ENCODE measurements around the gene DNMT1.
"Not testable (repeated sequence)": the region's sequence is repeated elsewhere in the genome, so short reads cannot be mapped to it uniquely, and the experiment has no call there.

Gene DNMT1

DNA sequence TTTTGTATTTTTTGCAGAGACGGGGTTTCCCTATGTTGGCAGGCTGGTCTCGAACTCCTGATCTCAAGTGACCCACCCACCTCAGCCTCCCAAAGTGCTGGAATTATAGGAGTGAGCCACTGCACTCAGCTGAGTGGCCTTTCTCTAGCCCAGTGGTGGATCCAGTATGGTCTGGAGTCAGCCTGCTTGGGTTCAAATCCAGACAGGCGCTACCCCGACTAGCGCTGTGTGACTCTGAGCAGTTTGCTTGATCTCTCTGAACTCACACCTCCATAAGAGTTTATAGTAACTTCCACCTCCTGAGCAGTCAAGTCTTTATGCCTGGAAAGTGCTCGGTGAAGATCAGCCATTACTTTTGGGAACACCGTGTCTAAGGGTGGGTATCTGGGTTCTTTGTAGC, 25.9 kb upstream of the DNMT1 start:
- no peak for DNase-seq

DNA sequence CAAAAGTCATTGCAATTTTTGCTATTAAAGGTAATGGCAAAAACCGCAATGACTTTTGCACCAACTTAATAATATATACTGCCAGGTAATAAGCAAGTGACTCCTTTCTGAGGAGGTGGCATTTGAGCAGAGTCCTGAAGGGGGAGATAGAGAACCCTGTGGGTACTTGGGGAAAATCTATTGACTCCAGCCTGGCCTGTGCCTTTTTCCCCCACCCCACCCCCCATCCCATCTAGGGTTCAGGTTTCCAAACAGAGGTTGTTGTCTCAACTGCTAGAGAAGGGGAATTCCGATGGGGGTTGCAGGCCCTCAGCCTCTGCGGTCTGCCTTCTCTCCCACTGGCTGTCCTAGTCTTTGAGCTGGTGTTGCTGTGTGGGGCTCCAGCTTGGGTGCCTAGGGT, 24.9 kb upstream of the DNMT1 start:
- peak; percentile 11 for DNase-seq

DNA sequence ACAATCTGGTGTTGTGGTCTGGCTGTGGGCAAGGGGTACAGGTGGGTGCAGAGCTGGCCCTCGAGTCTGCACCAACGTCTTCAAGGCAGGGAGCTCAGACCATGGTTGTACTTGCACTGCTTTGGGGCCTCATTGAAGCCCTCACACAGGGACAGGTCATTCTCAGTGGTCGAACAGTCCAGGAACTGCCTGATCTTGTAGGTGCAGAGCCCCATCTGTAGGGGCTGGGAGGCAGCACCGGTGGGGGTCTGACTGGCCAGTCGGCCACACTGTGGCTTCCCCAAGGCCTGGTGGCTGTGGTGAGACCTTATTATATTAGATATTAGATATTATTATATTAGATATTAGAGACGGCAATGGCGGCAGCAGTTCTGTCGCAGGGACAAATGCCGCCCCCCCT, 22.3 kb upstream of the DNMT1 start:
- no peak for DNase-seq

DNA sequence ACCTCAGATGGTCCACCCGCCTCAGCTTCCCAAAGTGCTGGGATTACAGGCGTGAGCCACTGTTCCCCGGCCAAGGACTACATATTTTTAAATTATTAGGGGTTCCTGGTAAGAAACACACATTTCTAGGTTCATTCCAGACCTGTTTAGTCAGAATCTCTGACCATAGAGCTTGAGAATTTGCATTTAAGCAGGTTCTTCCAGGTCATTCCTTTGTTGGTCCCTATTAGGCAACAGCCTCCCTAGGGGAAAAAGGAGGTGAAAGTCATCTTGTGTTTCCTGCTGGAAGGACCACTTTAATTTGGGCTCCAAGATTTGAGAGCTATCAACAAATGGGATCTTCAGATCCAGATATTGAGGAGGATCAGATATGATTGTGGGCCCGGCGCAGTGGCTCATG, 20.0 kb upstream of the DNMT1 start:
- DNase-seq, result no peak

DNA sequence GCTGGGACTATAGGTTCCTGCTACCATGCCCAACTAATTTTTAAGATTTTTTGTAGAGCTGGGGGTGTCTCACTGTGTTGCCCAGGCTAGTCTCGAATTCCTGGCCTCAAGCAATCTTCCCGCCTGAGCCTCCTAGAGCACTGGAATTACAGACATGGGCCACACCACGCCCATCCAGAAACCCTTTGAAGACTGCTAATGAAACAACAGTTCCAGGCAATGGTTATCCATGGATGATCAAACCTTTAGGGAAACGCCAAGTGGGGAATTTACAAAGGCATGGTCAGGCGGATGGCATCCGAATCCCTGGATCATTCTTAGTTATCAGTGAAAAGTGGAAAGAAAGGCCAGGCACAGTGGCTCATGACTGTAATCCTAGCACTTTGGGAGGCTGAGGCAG, 16.9 kb upstream of the DNMT1 start:
- no peak for DNase-seq

DNA sequence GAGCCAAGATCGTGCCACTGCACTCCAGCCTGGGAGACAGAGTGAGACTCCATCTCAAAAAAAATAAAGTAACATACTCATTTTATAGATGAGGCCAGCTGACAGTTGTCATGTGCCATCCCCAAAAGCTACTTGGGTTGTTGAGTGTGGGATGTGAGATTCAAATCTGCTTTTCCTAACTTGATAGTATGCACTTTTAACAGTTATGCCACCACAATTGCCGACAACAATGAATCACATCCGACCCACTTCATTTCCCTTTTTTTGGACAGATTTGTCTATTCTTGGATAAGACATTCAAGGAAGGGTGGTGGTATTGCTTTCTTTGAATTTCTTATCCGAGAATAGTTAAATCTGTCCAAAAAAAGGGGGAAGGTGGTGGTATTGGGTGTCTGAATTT, 16.3 kb upstream of the DNMT1 start:
- no peak for DNase-seq

DNA sequence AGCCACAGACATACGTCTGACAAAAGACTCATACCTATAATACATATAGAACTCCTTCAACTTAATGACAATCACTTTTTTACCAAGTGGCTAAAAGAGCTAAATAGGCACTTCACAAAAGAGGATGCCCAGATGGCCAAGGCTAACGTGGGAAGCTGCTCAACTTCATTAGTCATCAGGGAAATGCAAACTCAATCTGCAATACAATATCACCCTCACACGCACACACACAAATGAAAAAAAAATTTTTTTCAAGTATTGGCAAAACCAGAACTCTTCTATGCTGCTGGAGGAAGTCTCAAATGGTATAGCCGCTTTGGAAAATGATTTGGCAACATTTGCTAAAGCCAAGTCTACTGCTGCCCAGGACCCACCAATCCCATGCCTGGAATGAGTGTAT, 14.6 kb upstream of the DNMT1 start:
- DNase-seq, result no peak

DNA sequence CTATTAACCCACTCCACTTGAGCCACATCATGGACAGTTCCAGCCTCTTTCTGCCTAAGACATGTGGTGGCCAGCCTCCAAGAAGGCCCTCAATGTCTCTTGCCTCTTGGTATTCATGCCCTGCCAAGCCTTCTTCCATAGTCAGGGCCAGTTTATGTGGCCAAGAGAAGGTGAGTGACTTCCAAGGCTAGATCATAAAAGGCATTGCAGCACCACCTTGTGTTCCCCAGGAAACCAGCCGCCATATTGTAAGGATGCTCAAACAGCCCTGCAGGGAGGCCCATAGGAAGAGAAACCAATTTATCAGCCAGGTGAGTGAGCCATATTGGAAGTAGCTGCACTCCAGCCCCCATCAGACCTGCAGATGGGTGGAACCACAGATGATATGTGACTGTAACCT, 12.3 kb upstream of the DNMT1 start:
- DNase-seq, result no peak

DNA sequence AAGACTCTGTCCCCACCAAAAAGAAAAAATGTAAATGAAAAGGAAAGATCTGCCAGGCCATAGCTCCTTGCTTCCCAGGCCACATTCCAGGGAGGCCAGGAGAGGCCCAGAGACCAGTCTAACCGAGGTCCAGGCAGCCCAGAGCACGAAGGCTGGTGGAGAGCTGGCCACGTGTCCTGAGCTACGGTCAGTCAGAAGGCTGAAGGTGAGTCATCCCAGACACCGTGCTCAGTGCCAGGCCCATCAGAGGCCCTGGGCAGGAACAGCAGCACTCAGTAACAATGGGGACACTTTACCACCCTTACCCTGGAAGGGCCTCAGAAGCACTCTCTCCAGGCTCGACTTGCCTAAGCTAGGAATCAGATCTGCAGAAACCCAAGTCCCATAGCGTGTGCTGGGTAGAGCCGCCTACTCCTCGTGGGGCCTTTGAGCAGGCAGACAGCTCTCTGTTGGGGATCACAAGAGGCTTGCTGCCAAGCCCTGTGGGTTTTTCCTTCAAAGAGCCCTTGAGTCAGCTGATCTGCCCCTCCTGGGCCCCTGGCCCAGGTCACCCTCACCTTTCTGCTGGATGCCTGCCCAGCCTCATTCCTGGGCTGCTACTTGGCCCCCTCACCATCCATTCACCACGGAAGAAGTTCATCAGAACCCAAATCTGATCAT, 11.6 kb upstream of the DNMT1 start:
- DNase-seq, result no peak

DNA sequence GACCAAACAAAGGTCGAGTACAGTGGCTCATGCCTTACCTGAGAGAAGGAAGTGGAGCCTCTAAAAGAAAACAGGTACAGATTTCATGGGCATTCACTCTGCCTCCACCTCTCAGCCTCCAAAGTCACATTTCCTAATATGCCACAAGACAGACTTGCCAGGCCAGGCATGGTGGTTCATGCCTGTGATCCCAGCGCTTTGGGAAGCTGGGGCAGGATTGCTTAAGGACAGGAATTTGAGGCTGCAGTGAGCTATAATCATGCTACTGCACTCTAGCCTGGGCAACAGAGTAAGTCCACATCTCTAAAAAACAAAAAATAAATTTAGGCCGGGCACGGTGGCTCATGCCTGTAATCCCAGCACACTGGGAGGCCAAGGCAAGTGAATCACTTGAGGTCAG, 10.9 kb upstream of the DNMT1 start:
- DNase-seq, result no peak

DNA sequence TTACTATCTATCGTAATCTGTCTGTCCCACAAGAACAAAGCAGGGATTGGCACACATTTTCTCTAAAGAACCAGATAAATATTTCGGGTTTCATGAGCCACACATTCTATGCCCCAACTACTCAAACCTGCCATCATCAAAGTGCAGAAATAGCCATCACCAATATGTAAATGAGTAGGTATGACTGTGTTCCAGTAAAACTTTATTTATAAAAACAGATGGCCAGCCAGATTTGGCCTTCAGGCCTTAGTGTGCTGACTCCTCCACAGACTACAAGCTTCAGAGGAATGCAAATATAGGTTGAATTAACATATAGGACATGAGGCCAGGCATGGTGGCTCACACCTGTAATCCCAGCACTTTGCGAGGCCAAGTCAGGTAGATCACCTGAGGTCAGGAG, 8.9 kb upstream of the DNMT1 start:
- no peak for DNase-seq

DNA sequence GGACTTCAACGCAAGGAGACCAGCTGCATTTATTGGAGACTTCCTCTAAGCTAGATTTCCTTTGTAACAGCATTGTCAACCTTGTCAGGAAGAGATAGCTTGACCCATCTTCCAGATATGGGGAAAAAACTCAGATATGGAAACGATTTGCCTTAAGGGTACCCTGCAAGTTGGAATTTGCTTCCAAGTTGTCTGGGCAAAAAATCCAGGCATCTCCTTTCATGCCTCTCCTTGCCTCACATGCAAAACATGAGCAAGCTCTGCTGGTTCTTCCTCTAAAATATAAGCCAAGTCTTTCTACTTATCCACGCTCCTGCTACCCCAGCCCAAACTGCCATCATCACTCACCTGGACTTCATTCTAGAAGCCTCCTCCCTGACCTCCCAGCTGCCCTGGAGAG, 6.4 kb upstream of the DNMT1 start:
- DNase-seq, result no peak

DNA sequence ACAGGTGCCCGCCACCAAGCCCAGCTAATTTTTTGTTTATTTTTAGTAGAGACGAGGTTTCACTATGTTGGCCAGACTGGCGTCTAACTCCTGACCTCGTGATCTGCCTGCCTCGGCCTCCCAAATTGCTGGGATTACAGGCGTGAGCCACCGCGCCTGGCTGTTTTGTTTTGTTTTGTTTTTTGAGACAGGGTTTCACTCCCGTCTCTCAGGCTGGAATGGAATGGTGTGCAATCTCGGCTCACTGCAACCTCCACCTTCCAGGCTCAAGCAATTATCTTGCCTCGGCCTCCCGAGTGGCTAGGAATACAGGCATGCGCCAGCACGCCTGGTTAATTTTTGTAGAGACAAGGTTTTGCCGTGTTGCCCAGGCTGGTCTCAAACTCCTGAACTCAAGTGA, 5.3 kb upstream of the DNMT1 start:
- DNase-seq, result not testable (repeated sequence)

DNA sequence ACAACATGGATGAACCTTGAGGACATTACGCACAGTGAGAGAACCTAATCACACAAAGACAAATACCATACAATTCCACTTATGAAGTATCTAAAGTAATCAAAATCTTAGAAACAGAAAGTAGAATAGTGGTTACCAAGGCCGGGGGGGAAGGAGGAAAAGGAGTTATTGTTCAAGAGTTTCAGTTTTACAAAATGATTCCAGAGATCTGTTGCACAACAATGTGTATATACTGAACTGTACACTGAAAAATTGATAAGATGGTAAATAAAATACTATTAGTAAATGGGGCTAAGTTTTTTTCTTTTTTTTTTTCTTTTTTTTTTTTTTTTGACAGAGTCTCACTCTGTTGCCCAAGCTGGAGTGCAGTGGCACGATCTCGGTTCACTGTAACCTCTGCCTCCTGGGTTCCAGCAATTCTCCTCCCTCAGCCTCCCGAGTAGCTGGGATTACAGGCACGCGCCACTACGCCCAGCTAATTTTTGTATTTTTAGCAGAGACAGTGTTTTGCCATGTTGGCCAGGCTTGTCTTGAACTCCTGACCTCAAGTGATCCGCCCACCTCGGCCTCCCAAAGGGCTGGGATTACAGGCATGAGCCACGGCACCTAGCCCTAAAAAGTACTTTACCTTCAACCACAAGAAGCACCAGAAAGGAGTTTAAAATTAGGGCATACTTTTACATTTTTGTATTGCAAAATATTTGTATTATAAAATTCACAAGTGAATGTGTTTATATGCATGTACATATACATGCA, 4.3 kb upstream of the DNMT1 start:
- not testable (repeated sequence) for DNase-seq

DNA sequence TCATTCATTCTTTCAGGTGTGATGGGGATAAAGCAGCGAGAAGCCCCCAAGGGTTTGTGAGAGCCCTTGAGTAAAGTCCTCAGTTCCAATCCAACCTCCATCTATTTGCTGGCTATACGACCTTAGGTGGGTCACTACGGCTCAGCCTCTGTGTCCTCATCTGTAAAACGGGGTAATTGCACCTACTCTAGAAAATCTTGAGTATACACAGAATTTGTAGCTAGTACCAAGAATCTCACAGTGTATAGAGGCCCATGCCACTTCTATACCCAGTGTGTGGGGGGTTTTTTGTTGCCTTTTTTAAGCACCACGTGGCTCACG, 406 bp upstream of the DNMT1 start:
- no peak for DNase-seq

DNA sequence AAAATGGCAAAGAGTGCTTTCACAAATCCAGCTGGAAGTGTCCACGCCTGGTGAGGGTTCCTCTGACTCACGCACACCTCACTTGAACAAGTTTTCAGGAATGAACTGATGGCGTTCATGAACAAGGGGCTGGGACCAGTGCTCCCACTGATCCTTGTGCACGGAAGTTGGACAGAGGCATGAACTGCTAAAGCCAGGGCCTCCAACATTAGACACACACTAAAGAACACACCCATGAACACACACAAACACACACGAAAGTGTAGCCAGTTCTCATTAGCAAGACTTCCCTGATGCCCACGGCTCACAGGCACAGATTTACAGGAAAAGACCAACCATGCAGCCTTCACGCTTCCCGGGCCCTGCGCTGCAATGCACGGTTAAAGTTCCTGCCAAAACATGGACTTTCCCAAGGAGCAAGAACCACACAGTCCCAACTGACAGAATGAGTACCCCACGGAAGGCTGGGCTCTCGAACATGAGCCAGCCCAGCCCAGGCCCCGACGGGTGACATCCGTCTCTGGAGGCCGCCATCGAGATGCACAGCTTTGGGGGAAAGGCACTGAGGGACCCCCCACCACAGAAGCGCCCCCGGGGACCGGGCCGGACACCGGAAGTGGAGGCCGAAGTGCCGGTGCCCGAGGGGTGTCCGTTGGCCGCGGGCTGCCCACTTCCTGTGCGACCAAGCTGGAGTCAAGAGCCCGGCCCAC, 808 bp downstream of the DNMT1 start:
- DNase-seq, result no peak

DNA sequence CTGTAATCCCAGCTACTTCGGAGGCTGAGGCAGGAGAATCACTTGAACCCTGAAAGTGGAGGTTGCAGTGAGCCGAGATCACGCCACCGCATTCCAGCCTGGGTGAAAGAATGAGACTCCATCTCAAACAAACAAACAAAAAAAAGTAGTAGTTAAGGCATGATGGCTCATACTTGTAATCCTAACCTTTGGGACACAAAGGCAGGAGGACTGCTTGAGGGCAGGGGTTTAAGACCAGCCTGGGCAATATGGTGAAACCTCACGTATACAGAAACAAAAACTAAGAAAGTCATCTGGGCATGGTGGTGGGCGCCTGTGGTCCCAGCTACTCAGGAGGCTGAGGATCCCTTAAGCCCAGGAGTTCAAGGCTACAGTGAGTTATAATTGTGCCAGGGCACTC, 1.8 kb downstream of the DNMT1 start:
- DNase-seq, result no peak

DNA sequence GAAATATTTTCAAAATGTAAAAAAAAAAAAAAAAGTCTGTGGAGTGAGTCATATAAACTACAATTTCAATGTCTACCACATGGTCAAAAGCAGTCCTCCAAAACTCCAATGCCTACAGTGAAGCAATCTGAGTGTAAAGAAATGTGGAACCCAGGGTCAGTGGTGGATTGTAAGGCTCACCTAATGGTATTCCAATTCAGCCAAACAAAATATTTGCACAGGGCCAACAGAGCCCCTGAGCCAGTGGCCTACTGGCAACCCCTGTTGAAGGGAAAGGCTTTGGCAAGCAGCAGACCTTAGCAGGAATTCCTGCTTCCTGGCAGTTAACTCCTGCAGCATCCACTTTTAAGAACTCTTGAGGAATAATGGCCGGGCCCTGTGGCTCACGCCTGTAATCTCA, 3.4 kb downstream of the DNMT1 start:
- no peak for DNase-seq

DNA sequence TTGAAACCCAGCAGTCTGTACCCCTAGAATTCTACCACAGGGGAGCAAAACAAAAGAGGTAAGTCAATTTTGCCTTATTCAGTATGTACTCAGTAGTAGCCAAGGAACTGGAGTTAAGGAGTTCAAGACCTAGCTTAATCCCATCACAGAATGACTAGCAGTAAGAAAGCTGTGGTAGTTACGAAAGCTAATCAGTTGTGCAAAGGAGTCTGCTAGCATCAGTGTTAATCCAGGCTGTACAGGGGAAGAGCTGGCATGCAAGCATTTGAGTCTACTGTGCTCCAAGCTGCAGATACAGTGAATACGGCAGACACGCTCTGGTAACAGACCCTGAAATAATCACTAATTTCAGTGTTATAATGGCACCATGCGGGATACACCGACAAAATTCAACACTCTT, 4.7 kb downstream of the DNMT1 start:
- no peak for DNase-seq

DNA sequence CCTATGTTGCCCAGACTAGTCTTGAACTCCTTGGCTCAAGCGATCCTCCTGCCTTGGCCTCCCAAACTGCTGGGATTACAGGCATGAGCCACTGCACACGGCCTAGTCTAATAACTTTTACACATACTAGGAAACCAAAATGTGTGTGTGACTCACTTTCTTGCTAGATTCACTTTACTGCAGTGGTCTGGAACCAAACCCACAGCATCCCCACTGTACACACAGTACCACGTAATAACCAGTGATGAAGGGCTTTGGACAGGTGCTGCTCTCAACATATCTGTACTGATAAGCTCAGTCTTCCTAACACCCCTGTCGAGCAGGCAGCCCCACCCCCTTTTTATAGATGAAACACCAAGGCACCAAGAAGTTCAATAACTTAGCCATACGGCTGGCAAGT, 5.1 kb downstream of the DNMT1 start:
- no peak for DNase-seq

DNA sequence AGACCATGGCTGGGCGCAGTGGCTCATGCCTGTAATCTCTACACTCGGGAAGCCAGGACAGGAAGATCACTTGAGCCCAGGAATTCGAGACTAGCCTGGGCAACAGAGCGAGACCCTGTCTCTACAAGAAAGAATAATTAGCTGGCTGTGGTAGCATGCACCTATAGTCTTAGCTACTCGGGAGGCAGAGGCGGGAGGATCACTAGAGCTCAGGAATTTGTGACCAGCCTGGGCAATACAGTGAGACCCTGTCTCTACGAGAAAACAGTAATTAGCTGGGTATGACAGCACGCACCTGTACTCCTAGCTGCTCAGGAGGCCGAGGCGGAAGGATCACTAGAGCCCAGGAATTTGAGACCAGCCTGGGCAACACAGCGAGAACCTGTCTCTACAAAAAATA, 7.4 kb downstream of the DNMT1 start:
- no peak for DNase-seq

DNA sequence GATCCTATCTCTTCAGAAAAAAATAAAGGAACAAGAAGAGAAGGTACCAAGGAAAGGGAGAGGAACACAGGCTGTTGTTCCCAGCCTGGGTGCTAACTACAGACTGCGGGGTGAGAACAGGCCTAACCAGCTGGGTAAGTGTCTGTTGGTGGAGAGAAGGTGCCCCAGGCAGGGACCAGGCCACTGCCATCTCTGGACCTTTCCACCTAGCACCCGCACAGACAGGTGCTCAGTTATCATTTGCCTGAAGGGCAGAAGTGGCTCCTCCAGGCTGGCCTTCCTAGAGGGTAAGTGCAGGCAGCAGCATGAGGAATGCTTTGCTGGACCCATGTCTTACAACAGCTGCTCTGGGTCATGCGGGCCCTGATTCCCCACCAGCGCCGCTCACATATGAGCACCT, 10.1 kb downstream of the DNMT1 start:
- no peak for DNase-seq

DNA sequence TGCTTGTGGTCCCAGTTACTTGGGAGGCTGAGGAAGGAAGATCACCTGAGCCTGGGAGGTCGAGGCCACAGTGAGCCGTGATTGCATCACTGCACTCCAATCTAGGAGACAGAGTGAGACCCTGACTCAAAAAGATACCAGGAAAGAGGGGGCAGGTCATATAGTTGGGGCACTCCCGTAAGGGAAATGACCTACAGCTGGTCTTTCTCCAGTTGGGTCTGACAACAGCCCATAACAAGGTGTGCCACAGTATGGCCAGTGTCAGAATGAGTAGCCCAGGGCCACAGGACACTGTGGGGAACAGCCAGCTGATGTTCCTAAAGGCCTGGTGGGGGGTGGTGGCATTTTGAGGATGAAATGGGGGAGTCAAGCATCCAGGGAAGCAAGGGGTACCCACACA, 10.8 kb downstream of the DNMT1 start:
- DNase-seq, result no peak

DNA sequence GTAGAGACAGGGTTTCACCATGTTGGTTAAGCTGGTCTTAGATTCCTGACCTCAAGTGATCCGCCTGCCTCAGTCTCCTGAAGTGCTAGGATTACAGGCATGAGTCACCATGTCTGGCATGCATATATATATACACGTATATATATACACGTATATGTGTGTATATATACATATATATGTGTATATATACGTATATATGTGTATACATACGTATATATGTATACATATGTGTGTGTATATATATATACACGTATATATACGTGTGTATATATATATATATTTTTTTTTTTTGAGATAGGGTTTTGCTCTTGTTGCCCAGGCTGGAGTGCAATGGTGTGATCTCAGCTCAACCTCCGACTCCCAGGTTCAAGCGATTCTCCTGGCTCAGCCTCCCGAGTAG, 11.9 kb downstream of the DNMT1 start:
- no peak for DNase-seq

DNA sequence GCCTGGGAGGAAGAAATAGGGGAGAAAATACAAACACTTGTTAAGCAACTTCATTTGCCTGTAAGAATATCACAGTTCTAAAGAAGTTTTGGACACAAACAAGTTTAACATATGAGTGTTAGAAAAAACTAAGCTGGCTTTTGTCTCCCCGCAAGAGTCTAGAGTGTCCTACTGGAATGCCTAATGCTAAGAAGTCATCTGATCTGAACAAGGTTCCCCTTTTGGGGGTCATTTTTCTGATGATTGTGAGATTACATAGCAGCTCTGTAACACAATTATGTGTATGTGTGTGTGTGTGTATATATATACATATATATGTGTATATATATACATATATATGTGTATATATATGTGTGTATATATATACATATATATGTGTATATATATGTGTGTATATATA, 12.7 kb downstream of the DNMT1 start:
- DNase-seq, result no peak
